ENCODE data around the gene PRICKLE4.

Gene PRICKLE4

DNA sequence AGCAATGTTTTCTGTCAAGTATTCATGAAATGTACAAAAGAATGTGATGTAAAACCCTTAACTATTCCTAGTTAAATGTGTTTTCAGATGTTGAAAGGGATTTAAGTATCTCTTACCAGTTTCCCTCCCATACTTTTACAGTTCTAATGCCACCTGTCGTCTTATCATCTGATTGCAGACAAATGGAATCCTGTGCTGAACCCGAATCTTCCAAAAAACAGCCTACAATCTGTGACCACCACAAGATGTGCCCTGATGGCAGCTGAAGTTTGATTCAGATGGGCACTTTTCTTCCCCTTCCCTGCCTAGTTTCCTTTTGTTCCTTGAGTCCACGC is 8.8 kb downstream of the PRICKLE4 start:
- no peak for TF ChIP-seq CTCF (IDR thresholded peaks at IDR 0.05; ENCODE audit: borderline replicate concordance, insufficient read depth, low read depth, low read length)
- no peak overlapping the region for H3K4me3 ChIP-seq (ENCODE audit: low read depth, low read length)

GRCh38 chr6:41790045-41790444 is 9.5 kb downstream of the PRICKLE4 start:
- no peak overlapping the region for H3K4me3 ChIP-seq (ENCODE audit: low read depth, low read length)
- TF ChIP-seq CTCF (IDR thresholded peaks at IDR 0.05; ENCODE audit: borderline replicate concordance, insufficient read depth, low read depth, low read length) = no peak

DNA sequence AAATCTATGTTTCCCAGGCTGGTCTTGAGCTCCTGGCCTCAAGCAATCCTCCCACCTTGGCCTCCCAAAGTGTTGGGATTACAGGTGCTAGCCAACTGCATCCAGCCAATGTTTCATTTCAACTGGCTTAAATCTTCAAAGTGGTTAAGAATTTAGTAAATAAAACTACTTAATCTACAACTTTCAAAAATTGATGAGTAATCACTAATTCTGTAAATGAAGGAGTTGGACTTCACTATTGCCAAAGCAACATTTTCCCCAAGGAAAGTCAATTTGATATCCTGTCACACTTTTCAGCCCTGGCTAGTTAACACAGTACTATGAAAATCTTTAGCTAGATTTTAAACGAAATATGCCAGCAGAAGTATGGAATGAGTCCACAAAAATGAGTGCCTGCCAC is 10.7 kb downstream of the PRICKLE4 start:
- H3K4me3 ChIP-seq (ENCODE audit: low read depth, low read length) = no peak overlapping the region

DNA sequence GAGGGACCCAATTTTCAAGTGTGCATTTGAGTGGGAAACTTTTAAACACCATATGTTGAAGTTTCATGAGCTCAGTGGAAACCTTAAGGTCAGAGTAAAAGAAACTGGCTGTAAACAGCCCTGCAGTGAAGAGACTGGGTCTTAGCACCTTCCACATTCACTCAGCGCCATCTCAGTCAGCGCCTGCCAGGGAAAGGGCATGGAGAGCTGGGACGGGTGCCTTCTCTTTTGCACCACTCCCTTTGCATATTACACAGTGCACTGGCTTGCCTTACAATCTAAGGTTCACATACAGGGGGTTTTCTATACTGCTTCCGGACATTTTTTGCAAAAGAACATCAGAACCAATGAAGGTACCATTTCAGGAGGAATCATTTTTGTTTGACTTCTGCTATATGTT is 11.4 kb downstream of the PRICKLE4 start:
- H3K4me3 ChIP-seq (ENCODE audit: low read depth, low read length) = no peak overlapping the region
- TF ChIP-seq CTCF (IDR thresholded peaks at IDR 0.05; ENCODE audit: borderline replicate concordance, insufficient read depth, low read depth, low read length) = no peak

More for the DNA sequence above, 10.7 kb downstream of the PRICKLE4 start:
- TF ChIP-seq CTCF (IDR thresholded peaks at IDR 0.05; ENCODE audit: borderline replicate concordance, insufficient read depth, low read depth, low read length) = no peak

DNA sequence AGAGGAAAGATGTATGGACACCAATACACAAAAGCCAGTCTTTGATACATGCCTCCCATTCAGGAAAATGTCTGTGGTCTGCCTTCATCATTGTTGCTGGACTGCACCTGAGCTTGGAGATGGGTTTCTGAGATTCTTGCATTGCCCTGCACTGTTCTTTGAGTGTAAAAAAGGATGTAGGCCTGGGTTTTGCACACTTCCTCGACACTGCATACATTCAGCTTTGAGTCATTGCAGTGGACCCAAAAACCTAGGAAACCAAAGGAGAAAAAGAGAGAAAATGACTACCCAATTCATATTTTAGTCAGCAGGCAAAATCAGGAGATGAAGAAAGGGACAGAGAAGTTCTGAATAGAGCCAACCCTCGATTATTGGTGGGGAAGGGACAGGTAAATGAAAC is 15.9 kb downstream of the PRICKLE4 start:
- no peak for TF ChIP-seq CTCF (IDR thresholded peaks at IDR 0.05; ENCODE audit: borderline replicate concordance, insufficient read depth, low read depth, low read length)
- H3K4me3 ChIP-seq (ENCODE audit: low read depth, low read length) = no peak overlapping the region

DNA sequence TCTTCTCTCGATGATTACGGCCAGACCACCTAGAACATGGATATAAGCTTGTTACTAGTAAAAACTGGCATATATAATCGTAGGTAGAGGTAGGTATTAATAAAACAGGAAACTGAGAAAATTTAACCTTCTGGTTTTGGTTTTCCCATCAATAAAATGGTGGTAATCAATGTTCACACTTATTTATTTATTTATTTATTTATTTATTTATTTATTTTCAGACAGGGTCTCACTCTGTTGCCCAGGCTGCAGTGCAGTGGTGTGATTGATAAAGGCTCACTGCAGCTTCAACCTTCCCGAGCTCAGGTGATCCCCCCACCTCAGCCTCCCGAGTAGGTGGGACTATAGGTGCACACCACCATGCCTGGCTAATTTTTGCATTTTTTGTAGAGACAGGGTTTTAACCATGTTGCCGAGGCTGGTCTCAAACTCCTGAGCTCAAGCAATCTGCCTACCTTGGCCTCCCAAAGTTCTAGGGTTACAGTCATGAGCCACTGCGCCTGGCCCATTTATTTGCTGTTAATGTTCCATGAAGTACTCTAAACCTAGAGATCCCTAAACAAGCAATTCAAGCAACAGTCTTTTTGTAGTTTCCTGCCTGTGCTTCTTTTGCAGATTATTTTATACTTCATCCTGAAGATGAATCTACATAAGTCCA is 18.4 kb downstream of the PRICKLE4 start:
- no peak for TF ChIP-seq CTCF (IDR thresholded peaks at IDR 0.05; ENCODE audit: borderline replicate concordance, insufficient read depth, low read depth, low read length)
- H3K4me3 ChIP-seq (ENCODE audit: low read depth, low read length) = no peak overlapping the region

DNA sequence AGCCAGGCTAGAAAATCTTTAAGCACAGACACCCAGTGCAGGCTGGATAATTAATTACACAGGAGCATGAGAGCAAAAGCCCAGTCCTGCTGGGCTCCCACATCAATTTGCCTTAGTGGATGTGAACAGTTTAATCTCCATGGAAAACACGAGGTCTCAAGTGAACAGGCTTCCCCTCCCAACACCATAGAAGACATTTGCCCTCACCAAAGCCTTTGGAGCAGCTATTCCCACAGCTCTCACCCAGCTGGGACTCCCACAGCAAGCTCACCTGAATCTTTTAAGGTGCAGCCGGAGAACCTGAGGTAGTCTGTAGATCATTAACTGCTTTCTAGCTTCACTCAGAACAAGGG is 19.0 kb downstream of the PRICKLE4 start:
- TF ChIP-seq CTCF (IDR thresholded peaks at IDR 0.05; ENCODE audit: borderline replicate concordance, insufficient read depth, low read depth, low read length) = no peak
- no peak overlapping the region for H3K4me3 ChIP-seq (ENCODE audit: low read depth, low read length)

Measured in GM12875 (cell line).